HG03521 (cell line): ENCODE data around the gene ARID2.

Experiments
- ATAC-seq: cut with Tn5 transposase; IDR thresholded peaks from one replicate; pipeline ENCODE4 v1.9.1; 2021; ENCODE audit warnings: mild to moderate bottlenecking, moderate library complexity; ENCODE audit not compliant: unreplicated experiment

The ARID2 gene

GRCh38 chr12:45718306-45718705 is 11.2 kb upstream of the ARID2 start:
- no peak for ATAC-seq

DNA sequence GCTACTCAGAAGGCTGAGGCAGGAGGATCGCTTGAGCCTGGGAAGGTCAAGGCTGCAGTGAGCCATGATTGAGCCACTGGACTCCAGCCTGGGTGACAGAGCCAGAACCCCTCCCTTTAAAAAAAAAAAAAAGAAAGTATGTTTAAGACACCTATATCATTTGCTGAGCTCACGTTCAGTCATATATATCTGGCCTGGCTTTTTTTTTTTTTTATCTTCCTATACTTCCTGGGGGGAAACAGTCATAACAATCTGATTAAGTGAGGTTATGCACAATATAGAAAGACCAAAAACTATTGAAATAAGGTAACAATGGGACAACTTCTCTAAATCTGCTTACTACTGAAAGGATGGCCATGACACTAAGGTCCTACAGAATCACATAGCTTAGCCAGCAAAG is 9.4 kb upstream of the ARID2 start:
- ATAC-seq: no peak

GRCh38 chr12:45721369-45721768 is 8.1 kb upstream of the ARID2 start:
- no peak for ATAC-seq

DNA sequence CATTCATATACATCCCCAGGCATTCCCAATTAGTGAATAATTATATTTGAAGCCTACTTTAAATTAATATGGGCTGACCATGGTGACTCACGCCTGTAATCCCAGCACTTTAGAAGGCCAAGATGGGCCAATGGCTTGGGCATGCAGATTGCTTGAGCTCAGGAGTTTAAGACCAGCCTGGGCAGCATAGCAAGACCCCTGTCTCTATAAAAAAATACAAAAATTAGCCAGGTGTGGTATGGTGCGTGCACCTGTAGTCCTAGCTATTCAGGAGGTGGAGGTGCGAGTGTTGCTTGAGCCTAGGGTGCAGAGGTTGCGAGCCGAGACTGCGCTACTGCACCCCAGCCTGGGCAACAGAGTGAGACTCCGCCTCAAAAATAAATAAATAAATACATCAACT is 7.6 kb upstream of the ARID2 start:
- no peak for ATAC-seq

GRCh38 chr12:45725631-45726602 is 3.6 kb upstream of the ARID2 start:
- no peak for ATAC-seq

- no peak for ATAC-seq
These were observed 2.8 kb upstream of the ARID2 start for GRCh38 chr12:45726603-45727300.

GRCh38 chr12:45727301-45727979 is 2.1 kb upstream of the ARID2 start:
- peak; percentile 54 for ATAC-seq

DNA sequence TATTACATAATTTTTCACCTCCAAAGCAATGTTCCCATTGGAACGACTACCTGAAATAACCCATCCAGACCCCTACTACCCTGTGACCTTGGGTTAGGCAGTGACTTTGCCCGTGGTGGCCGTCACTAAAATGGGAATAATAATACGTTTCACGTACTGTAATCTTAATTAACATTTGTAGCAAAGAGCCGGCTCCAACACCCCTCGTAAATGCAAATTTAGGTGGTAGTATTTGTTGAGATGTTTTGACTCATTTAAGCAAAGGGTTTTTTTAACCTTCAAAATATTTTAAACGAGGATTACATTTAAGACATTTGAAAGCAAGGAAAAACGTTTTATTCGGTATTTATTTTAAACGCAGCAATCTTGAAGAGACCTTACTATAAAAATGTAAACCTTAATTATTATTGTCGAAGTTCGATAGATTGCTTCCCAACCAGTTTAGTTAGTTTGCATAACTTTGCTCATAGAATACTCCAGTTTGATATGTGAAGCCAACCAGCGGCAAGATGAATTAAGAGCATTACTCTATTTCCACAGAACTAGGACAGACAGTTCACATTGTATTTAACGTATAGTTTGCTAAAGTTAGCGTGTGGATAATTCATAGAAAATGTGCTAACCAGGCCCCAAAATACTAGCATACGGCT is 1.4 kb upstream of the ARID2 start:
- ATAC-seq: no peak

DNA sequence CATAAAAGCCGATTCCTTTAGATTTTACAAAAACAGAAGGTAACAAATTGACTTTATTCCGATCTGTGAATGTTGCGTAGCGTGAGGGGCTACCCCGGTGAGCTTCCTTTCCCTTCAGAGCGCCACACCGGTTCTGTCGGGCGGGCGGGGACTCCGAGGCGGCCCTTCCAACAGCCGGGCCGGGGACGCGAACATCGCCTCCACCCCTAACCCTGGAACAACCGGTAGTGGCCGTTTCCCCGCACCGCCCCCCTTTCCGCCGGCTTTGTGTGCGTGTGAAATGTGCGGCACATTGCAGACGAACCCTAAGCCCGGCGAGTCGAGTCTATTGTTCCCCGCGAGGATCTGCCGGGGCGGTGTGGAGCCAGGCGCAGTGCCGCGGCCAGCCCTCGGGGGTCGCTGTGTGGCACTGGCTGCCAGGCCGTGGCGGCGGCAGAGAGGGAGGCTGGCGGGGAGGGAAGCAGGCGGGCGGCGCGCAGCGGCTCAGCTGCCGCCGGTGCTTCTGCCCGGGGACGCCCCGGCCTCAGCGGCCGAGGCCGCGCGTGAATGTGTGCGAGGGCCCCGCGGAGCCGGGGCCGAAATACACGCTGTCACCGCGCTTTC is 775 bp upstream of the ARID2 start:
- peak; percentile 54 for ATAC-seq

GRCh38 chr12:45730084-45730347 is 510 bp downstream of the ARID2 start:
- ATAC-seq: no peak

DNA sequence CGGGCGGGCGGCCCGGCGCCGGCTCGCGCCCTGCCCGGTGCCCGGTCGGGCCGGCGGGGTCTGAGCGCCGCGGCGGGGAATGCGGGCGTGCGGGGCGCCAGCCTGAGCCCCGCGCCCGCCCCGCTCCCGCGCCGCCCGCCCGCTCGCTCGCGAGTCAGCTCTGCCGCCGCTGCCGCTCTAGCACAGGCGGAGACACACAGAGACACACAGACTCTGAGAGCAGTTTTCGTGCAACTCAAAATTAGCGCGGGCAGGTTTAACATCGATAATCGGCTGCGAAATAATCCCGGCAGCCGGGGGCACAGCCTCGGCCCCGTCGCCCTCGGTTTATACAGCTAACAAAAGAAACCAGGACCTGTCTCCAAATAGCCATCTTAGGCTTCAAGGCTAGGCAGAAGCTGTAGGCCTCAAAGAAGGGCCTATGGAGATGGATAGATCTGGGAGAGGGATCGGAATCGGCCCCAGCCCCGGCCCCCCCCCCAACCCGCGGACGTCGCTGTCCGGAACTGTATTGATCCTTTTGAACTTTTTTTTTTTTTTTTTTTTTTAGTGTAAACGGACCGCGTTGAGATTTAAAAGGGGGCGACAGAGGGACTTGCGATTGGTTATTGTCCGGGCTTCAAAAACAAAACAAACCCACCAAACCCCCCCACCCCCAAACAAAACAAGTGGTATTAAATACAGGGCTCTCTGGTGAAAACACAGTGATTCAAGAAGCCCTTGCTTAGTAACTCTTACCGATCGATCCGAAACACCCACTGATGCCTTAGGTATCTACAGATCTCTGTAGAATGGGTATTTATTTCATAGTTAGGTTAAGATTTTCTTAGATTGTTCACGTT is 1.1 kb downstream of the ARID2 start:
- ATAC-seq: no peak

GRCh38 chr12:45731190-45731775 is 1.8 kb downstream of the ARID2 start:
- ATAC-seq: no peak

GRCh38 chr12:45732250-45732649 is 2.7 kb downstream of the ARID2 start:
- no peak for ATAC-seq

DNA sequence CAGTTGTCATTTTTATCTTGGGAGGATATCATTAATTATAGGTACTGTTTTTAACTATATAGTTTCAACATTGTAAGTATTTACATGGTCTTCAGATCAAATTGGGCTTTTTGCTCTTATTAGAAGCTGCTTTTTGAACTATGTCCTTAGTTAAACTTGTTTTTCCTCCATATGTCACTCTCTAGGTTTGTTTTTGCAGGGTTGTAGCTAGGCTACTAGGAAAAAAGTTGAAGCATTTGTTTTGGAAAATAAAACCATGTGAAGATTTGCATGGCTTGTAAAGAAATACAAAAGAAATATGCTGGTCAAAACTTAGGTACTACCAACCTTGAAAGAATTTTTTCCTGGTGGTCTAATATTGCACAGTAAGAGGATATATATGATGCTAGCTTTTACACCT is 3.4 kb downstream of the ARID2 start:
- no peak for ATAC-seq

DNA sequence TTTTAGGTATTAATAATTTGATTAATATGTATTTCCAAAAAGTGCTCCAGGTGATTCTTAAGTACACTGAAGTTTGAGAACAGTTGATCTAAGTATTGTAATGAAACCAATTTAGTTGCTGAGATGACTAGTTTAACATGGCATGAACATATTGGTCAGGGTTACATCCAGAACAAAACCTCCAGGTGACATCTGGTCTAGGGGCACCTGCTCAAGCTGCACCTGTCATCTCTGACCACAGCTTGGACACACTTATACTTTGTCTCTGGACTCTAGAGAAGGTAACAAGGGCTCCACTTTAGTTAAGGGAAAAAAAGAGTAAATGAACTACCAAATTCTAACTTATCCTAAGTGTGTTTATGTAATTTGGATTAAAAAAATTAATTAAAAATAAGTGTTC is 8.1 kb downstream of the ARID2 start:
- ATAC-seq: no peak

- ATAC-seq: no peak
These were observed 13.1 kb downstream of the ARID2 start for GRCh38 chr12:45742590-45742989.

DNA sequence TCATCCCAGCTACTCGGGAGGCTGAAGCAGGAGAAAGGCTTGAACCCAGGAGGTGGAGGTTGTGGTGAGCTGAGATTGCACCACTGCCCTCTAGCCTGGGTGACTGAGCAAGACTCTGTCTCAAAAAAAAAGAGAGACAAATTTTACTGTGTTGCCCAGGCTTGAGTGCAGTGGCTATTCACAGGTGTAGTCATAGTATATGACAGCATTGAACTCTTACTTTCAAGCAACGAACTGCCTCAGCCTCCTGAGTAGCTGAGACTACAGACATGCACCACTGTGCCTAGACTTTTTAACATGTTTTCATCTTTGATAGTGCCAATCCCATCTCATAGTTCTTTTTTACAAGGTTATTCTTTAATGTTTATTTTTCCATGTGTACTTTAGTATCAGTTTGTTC is 13.7 kb downstream of the ARID2 start:
- ATAC-seq: no peak

DNA sequence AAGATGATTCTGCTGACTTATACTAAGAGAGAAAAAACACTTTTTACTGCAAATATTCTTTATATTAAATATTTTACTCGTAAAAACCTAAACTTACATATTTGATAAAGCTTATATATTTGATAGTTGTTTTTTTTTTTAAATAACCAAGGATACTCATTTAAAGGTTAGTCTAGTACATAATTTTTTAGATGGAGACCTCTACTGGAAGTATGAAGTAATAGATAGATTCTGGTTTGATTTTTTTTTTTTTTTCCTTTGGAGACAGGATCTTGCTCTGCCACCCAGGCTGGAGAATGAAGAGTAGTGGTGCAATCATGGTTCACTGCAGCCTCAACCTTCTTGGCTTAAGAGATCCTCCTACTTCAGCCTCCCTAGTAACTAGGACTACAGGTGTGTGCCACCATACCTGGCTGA is 16.4 kb downstream of the ARID2 start:
- no peak for ATAC-seq

DNA sequence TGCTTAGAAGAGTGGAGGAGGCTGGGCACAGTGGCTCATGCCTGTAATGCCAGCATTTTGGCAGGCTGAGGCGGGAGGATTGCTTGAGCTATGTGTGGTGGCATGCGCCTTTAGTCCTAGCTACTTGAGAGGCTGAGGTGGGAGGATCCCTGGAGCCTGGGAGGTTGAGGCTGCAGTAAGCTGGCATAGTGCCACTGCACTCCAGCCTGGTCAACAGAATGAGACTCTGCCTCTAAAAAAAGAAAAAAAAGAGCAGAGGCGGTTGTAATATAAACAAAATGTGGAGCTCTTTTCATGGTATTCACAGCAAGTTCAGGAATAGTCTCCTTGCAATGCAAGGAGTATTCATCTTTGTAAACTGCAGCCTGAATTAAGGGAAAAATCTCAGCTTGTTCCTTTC is 27.2 kb downstream of the ARID2 start:
- ATAC-seq: no peak

DNA sequence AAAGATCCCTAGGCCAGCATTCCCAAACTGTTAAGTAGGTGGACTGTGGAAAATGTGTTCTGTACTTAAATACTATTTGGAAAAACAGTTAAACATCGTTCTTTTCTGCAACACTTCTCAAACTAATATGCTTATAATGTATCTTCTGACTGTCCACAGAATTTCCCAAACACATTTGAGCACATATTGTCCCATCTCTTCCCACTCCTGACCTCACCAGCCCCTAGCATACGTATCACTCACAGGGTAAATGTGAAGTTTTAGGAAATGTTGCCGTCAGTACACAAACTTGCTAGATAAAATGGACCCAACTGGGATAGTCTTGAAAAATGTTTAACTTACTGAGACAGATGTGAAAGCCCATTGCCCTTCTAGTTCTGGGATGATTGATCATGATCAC is 27.7 kb downstream of the ARID2 start:
- ATAC-seq: no peak
